DOHH2 (cell line): ENCODE results near the gene PRKAR2B.

ENCODE experiments used
- EZH2phosphoT487 ChIP-seq: fragments of 200-600 bp; sonication (generic); IDR thresholded peaks from 2 replicates; pipeline ENCODE4 v1.6.1; 2017; ENCODE audit warnings: borderline replicate concordance, mild to moderate bottlenecking, antibody characterized with exemption, low read length, moderate library complexity, mixed read lengths
- TF ChIP-seq, protein P1 (sequence below): fragments of 200-600 bp; sonication (generic); IDR thresholded peaks from one replicate; pipeline ENCODE4 v1.5.1; 2014; ENCODE audit warnings: antibody characterized with exemption, mild to moderate bottlenecking, low read depth, low read length; ENCODE audit not compliant: poor library complexity, severe bottlenecking

DNA sequence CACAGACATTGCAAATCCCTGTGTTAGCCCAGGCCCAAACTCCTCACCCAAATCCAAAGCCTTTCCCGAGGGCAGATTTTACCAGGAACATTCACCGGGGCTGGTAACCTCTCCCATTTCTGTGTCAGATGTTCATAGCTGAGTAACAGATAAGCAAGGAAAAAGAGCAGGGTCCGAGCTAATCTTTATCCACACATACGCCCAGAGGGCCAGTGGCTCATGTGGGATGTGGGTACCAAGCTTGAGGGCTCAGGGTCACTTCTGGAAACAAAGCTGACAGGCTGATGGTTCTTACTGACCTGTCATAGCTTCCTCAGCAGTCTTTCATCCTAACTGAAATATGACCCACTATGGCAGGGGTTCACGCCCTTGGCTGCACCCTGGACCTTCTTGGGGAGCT is 164.1 kb downstream of the PRKAR2B start:
- TF ChIP-seq, protein P1, sequence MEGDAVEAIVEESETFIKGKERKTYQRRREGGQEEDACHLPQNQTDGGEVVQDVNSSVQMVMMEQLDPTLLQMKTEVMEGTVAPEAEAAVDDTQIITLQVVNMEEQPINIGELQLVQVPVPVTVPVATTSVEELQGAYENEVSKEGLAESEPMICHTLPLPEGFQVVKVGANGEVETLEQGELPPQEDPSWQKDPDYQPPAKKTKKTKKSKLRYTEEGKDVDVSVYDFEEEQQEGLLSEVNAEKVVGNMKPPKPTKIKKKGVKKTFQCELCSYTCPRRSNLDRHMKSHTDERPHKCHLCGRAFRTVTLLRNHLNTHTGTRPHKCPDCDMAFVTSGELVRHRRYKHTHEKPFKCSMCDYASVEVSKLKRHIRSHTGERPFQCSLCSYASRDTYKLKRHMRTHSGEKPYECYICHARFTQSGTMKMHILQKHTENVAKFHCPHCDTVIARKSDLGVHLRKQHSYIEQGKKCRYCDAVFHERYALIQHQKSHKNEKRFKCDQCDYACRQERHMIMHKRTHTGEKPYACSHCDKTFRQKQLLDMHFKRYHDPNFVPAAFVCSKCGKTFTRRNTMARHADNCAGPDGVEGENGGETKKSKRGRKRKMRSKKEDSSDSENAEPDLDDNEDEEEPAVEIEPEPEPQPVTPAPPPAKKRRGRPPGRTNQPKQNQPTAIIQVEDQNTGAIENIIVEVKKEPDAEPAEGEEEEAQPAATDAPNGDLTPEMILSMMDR = no peak
- TF ChIP-seq EZH2phosphoT487 = no peak
